Esophagus muscularis mucosa (tissue), 4 donors: ENCODE data around the gene TCAIM. TPM values are rescaled to one million over a fixed set of nuclear protein-coding genes. Genes with fewer than 3 reads are reported as not detected.

Source experiments
- DNase-seq: peaks from one replicate; pipeline ENCODE4 v3.0.0-alpha.2; 2017; ENCODE audit errors: extremely low spot score
- H3K27ac ChIP-seq, 4 donors: fragments of 200-600 bp; sonication (generic); replicated peaks in 1 of 4; 1 replicate in 3 of 4; 2 replicates in 1 of 4; pipeline ENCODE4 v1.5.1; 2016 to 2019; ENCODE audit warnings: mild to moderate bottlenecking in 1 of 4
- H3K27me3 ChIP-seq, 4 donors: fragments of 200-600 bp; sonication (generic); one replicate each; pipeline versions ENCODE4 v1.5.1 to v1.6.0; 2016 to 2019
- H3K36me3 ChIP-seq, 4 donors: fragments of 200-600 bp; sonication (generic); one replicate each; pipeline ENCODE4 v1.5.1; 2016 to 2019
- H3K4me1 ChIP-seq, 4 donors: fragments of 200-600 bp; sonication (generic); one replicate each; pipeline ENCODE4 v1.5.1; 2016 to 2019
- H3K4me3 ChIP-seq, 4 donors: fragments of 200-600 bp; sonication (generic); 1 replicate in 2 of 4; 2 replicates in 2 of 4; pipeline ENCODE4 v1.5.1; 2016 to 2019; ENCODE audit warnings: mild to moderate bottlenecking in 4 of 4, moderate library complexity in 1 of 4
- H3K9me3 ChIP-seq, 4 donors: fragments of 200-600 bp; sonication (generic); 1 replicate in 3 of 4; 2 replicates in 1 of 4; pipeline ENCODE4 v1.5.1; 2016 to 2019
- EP300 ChIP-seq: sonication (generic); formaldehyde crosslinking; IDR thresholded peaks from one replicate; pipeline ENCODE4 v1.6.1; 2017; ENCODE audit warnings: antibody characterized with exemption
- POLR2A ChIP-seq: fragments of 450-650 bp; IDR thresholded peaks from one replicate; pipeline ENCODE4 v1.6.1; 2017; ENCODE audit warnings: antibody characterized with exemption, moderate library complexity, mild to moderate bottlenecking, low read depth
- POLR2AphosphoS5 ChIP-seq, 2 donors: sonication (generic); formaldehyde crosslinking; IDR thresholded peaks; one replicate each; pipeline ENCODE4 v1.6.1; 2017; ENCODE audit warnings: antibody characterized with exemption in 2 of 2
- WGBS: methylation state at CpG from one replicate; pipeline ENCODE4 v1.1.5; 2018; 5-methylcytosine and 5-hydroxymethylcytosine counted together
- intact Hi-C: fragments of 100-400 bp; cut with DNase I; formaldehyde crosslinking; loops from one replicate; pipeline ENCODE4 v1.15.1; 2023
- total RNA-seq, 4 donors: library from RNA; depleted of rRNA; stranded (reverse); fragments of >200 nt; gene quantifications; one replicate each; pipeline versions ENCODE4 v1.1.0 to v1.2.1, GENCODE V29; 2016
- TF ChIP-seq, protein P1 (sequence below), 3 experiments: fragments of 200-600 bp in 2 of 3; fragments of 450-650 bp in 1 of 3; sonication (generic) in 2 of 3; IDR thresholded peaks; one replicate each; pipeline ENCODE4 v1.5.1; 2017 to 2019; ENCODE audit warnings: antibody characterized with exemption in 3 of 3, mild to moderate bottlenecking in 2 of 3, moderate library complexity in 1 of 3

Gene TCAIM
- total RNA-seq, 4 donors from 2014 or later = 32.0 to 46.4 (median 36.5) TPM

GRCh38 chr3:44444896-44445691 is 106.5 kb downstream of the TCAIM start:
- H3K36me3 ChIP-seq = peaks cover 36 to 70% (median 62%) of the 10 kb centered on the region in 4 donors
- no peaks in the 10 kb centered on the region for H3K27me3 ChIP-seq
- intact Hi-C loops = no loop called here
- TF ChIP-seq POLR2AphosphoS5 (IDR thresholded peaks at IDR 0.05) (no peak), EP300 (no peak), POLR2A (no peak)
- TF ChIP-seq, protein P1, sequence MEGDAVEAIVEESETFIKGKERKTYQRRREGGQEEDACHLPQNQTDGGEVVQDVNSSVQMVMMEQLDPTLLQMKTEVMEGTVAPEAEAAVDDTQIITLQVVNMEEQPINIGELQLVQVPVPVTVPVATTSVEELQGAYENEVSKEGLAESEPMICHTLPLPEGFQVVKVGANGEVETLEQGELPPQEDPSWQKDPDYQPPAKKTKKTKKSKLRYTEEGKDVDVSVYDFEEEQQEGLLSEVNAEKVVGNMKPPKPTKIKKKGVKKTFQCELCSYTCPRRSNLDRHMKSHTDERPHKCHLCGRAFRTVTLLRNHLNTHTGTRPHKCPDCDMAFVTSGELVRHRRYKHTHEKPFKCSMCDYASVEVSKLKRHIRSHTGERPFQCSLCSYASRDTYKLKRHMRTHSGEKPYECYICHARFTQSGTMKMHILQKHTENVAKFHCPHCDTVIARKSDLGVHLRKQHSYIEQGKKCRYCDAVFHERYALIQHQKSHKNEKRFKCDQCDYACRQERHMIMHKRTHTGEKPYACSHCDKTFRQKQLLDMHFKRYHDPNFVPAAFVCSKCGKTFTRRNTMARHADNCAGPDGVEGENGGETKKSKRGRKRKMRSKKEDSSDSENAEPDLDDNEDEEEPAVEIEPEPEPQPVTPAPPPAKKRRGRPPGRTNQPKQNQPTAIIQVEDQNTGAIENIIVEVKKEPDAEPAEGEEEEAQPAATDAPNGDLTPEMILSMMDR (IDR thresholded peaks at IDR 0.05) = no peak
- H3K27ac ChIP-seq = no peak overlapping the region
- peaks cover 0 to 12% (median 7%) of the 10 kb centered on the region in 4 donors for H3K4me1 ChIP-seq
- DNase-seq = no peak
- H3K4me3 ChIP-seq = no peak overlapping the region
- no peaks in the 10 kb centered on the region for H3K9me3 ChIP-seq
- 99% methylated on average over 7 of the region's 7 CpGs for WGBS

- Histone ChIP-seq H3K27ac (no peak overlapping the region), H3K4me1 (peaks cover 0 to 5% (median 3%) of the 10 kb centered on the region in 4 donors), H3K27me3 (no peaks in the 10 kb centered on the region), H3K9me3 (no peaks in the 10 kb centered on the region), H3K4me3 (no peak overlapping the region), H3K36me3 (peaks cover 43 to 77% (median 69%) of the 10 kb centered on the region in 4 donors)
- 100% methylated on average over 4 of the region's 5 CpGs for WGBS
- intact Hi-C loops = no loop called here
- TF ChIP-seq EP300 = no peak
- TF ChIP-seq POLR2AphosphoS5 (IDR thresholded peaks at IDR 0.05) = no peak
- TF ChIP-seq, protein P1 (IDR thresholded peaks at IDR 0.05) = no peak
- TF ChIP-seq POLR2A = no peak
- DNase-seq = no peak
These were observed 107.2 kb downstream of the TCAIM start for GRCh38 chr3:44445786-44446185.

GRCh38 chr3:44446929-44447328 is 108.4 kb downstream of the TCAIM start:
- Histone ChIP-seq H3K27me3 (no peaks in the 10 kb centered on the region), H3K9me3 (no peaks in the 10 kb centered on the region), H3K4me3 (no peak overlapping the region), H3K27ac (no peak overlapping the region), H3K36me3 (peaks cover 48 to 88% (median 78%) of the 10 kb centered on the region in 4 donors), H3K4me1 (no peaks in the 10 kb centered on the region)
- 91% methylated on average over 5 of the region's 5 CpGs for WGBS
- TF ChIP-seq EP300 = no peak
- no peak for TF ChIP-seq POLR2AphosphoS5 (IDR thresholded peaks at IDR 0.05)
- intact Hi-C loops = no loop called here
- no peak for DNase-seq

GRCh38 chr3:44451441-44451840 is 112.9 kb downstream of the TCAIM start:
- DNase-seq = no peak
- no peak overlapping the region for H3K27ac ChIP-seq
- H3K9me3 ChIP-seq = no peaks in the 10 kb centered on the region
- no peak overlapping the region for H3K4me3 ChIP-seq
- no peaks in the 10 kb centered on the region for H3K4me1 ChIP-seq
- H3K27me3 ChIP-seq = no peaks in the 10 kb centered on the region
- peaks cover 69 to 94% (median 92%) of the 10 kb centered on the region in 4 donors for H3K36me3 ChIP-seq
- WGBS = 96% methylated on average over 3 of the region's 3 CpGs
- intact Hi-C loops = no loop called here
- TF ChIP-seq POLR2AphosphoS5 (IDR thresholded peaks at IDR 0.05) (no peak), EP300 (no peak)

DNA sequence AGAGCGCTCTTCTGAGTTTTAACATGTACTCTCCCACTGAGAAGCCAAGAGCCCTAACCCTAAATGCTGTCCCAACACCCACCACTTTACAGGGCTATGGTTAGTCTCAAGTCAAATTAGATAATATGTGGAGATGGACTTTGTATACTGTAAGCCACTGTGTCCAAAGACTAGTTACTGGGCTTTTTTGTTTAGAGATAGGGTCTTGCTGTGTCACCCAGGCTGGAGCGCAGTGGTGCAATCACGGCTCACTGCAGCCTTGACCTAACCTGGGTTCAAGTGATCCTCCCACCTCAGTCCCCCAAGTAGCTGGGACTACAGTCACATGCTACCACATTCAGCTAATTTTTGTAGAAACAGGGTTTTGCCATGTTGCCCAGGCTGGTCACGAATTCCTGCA is 115.7 kb downstream of the TCAIM start:
- WGBS = 65% methylated on average over 4 of the region's 4 CpGs
- H3K36me3 ChIP-seq = peaks cover 63 to 90% (median 81%) of the 10 kb centered on the region in 4 donors
- TF ChIP-seq, protein P1 (IDR thresholded peaks at IDR 0.05) = no peak
- no peak for TF ChIP-seq POLR2AphosphoS5 (IDR thresholded peaks at IDR 0.05)
- TF ChIP-seq EP300 = no peak
- no peak for TF ChIP-seq POLR2A

More for the DNA sequence above, 115.7 kb downstream of the TCAIM start:
- intact Hi-C loops = no loop called here
- no peaks in the 10 kb centered on the region for H3K4me1 ChIP-seq
- no peaks in the 10 kb centered on the region for H3K27me3 ChIP-seq
- no peak for DNase-seq
- no peaks in the 10 kb centered on the region for H3K9me3 ChIP-seq
- no peak overlapping the region for H3K27ac ChIP-seq
- no peak overlapping the region for H3K4me3 ChIP-seq
